ENCODE results near the gene ACSS2. TPM values are rescaled to one million over a fixed set of nuclear protein-coding genes. Genes with fewer than 3 reads are reported as not detected.

The ACSS2 gene
- total RNA-seq, 2 experiments from 2014 or later: 45.6 to 47.7 TPM

DNA sequence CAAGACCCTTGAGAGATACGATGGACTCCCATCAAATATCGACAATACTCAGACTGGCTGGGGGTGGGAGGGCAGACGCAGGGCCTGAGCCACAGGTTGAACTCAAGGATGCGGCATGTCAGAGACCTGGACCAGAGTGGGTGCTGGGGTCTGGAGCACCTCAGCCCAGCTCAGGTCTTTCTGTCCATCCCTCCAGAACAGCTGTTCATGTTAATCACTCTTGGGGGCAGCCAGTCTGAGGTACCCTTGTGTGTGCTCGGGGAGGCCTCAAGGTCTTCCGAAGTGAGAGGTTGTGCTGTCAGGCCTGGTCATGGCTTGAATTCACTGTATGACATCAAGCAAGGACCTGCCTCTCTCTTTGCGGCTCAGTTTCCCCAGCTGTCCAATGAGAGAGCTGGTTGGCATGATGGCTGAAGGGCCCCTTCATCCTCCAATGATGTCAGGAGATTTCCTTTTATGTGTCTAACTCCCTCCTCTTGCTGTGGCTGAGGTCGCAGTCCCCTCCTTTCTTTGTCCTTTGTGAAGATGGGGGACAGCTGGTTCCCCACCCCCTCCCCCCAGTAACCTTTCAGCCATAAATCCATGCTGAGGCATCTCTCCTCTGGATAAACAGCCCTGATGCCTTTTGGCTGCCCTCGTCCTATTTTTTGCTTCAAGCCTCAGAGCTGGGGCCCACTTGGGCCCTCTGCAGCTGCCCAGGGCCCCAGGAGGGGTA, 94.6 kb downstream of the ACSS2 start:
- no peaks in the 10 kb centered on the region for H3K4me1 Mint-ChIP-seq (ENCODE audit: low read depth)
- no peaks in the 10 kb centered on the region for H3K9me3 Mint-ChIP-seq
- H3K4me3 Mint-ChIP-seq: no peak overlapping the region
- H3K36me3 Mint-ChIP-seq: no peaks in the 10 kb centered on the region
- POLR2A ChIA-PET: interaction anchor here (0.6 to 0.9 kb wide), 2 partner anchors 15 to 98 kb away, joined by 3 read pairs; partner anchors contain the start of gene GGT7
- no peaks in the 10 kb centered on the region for H3K27me3 Mint-ChIP-seq
- H3K27ac Mint-ChIP-seq: no peak overlapping the region
- CTCF ChIA-PET: no interaction called here
- no peak for DNase-seq
- intact Hi-C loops (cut with micrococcal nuclease): no loop called here

DNA sequence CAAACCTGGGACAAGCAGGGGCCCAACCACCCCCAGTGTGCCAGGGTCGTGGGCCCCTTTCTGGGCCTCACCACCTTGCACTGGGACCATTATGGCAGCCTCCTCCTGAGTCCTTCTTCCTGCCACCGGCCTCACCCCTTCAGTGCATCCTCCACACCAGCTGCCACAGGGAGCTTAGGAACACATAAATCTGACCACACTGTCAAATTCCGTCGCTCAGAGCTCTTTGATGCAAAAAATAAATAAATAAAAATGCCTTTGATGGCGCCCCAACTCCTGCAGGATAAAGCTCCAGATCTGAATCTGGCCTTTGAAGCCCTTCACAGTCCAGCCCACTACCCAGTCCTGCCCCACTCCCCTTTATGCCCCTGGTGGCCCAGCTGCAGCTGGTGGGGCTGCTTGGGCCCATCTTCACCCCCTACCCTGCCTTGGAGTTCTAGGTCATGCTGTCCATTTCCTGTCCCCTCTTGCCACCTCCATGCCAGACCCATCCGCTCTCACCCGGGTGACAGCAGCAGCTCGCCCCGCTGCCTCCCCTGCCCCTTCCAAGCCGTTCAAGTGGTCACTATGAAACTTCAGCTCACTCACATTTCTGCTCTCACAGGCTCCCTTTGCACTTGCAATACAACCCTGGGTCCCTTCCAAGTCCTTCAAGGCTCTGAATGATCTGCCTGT, 95.3 kb downstream of the ACSS2 start:
- no peak for DNase-seq
- ChIA-PET POLR2A (interaction anchor here (0.6 to 0.9 kb wide), 2 partner anchors 16 to 99 kb away, joined by 3 read pairs; partner anchors contain the start of gene GGT7), CTCF (interaction anchor here (1.2 kb wide), 1 partner anchor 50 kb away, joined by 3 read pairs; no protein-coding TSS in a partner anchor)
- Mint-ChIP-seq H3K4me3 (no peak overlapping the region), H3K27ac (no peak overlapping the region), H3K4me1 (ENCODE audit: low read depth) (no peaks in the 10 kb centered on the region), H3K27me3 (no peaks in the 10 kb centered on the region), H3K9me3 (no peaks in the 10 kb centered on the region), H3K36me3 (no peaks in the 10 kb centered on the region)
- intact Hi-C loops (cut with micrococcal nuclease): no loop called here

DNA sequence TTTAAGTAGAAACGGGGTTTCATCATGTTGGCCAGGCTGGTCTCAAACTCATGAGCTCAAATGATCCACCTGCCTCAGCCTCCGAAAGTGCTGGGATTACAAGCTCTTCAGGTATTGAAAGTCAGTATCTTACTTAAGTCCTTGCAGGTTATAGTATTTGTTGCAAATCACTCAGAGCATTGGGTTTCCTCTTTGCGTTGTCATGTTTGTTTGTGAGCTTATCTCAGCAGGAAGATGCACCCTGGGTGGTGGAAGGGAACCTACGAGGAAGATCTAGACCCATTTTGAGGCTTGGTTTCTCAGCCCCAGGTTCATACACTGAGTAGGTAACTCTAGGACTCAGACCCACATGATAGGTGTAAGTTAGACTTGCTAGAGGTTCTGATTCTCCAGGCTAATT, 97.8 kb downstream of the ACSS2 start:
- CTCF ChIA-PET: no interaction called here
- POLR2A ChIA-PET: no interaction called here
- H3K36me3 Mint-ChIP-seq: no peaks in the 10 kb centered on the region
- no peak overlapping the region for H3K4me3 Mint-ChIP-seq
- no peak for DNase-seq
- H3K9me3 Mint-ChIP-seq: no peaks in the 10 kb centered on the region
- no peak overlapping the region for H3K27ac Mint-ChIP-seq
- intact Hi-C loops (cut with micrococcal nuclease): no loop called here
- H3K4me1 Mint-ChIP-seq (ENCODE audit: low read depth): no peaks in the 10 kb centered on the region
- H3K27me3 Mint-ChIP-seq: no peaks in the 10 kb centered on the region

DNA sequence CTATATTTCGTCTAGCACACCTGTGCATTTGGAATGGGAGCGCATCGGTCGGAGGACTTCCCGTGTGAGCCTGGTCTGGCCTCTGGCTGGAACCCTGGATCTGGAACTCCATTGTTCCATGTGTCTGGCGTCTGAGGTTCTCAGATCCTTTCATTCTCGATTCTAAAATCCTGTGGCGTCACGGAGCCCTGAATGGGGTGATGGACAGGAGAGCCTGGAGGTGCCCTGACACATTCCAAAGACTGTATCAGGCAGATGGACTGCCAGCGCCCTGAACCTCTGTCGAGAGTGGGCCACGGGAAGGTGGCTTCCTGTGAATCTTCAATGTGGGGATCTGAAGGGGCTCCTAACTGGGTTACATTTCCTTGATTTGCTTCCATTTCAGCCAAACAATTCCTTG, 99.9 kb downstream of the ACSS2 start:
- no peak overlapping the region for H3K4me3 Mint-ChIP-seq
- H3K27me3 Mint-ChIP-seq: no peaks in the 10 kb centered on the region
- intact Hi-C loops (cut with micrococcal nuclease): no loop called here
- H3K4me1 Mint-ChIP-seq (ENCODE audit: low read depth): no peaks in the 10 kb centered on the region
- DNase-seq: no peak
- no peaks in the 10 kb centered on the region for H3K9me3 Mint-ChIP-seq
- H3K27ac Mint-ChIP-seq: no peak overlapping the region
- H3K36me3 Mint-ChIP-seq: no peaks in the 10 kb centered on the region
- CTCF ChIA-PET: no interaction called here
- POLR2A ChIA-PET: no interaction called here

Other genes with a start within 250 kb of the ACSS2 start
- gene PIGU, start 199.5 kb upstream of the ACSS2 start, total RNA-seq: 10 to 100 TPM; 19.0 to 21.3 TPM
- gene TP53INP2, start 172.3 kb upstream of the ACSS2 start, total RNA-seq: 1 to 10 TPM; 2.3 to 2.5 TPM
- gene NCOA6, start 51.0 kb upstream of the ACSS2 start, total RNA-seq: 10 to 100 TPM; 19.6 to 20.7 TPM
- gene GGT7, start 3.8 kb upstream of the ACSS2 start, total RNA-seq: 10 to 100 TPM; 12.3 to 14.2 TPM
- 10 to 100 TPM; 67.7 to 72.2 TPM for gene GSS, start 79.2 kb downstream of the ACSS2 start, total RNA-seq
- under 1 TPM; 0.50 to 0.61 TPM for gene MYH7B, start 79.3 kb downstream of the ACSS2 start, total RNA-seq
- 10 to 100 TPM; 45.8 to 48.3 TPM for gene TRPC4AP, start 216.2 kb downstream of the ACSS2 start, total RNA-seq